HG03196 (cell line): Measurements from ENCODE around the gene PDX1.
A peak's percentile ranks its signal among the peaks of the same experiment; 100 is the strongest.
"Not testable (repeated sequence)": the region's sequence is repeated elsewhere in the genome, so short reads cannot be mapped to it uniquely, and the experiment has no call there.

Experiments
- ATAC-seq: cut with Tn5 transposase; IDR thresholded peaks from one replicate; pipeline ENCODE4 v1.9.1; 2021; ENCODE audit not compliant: unreplicated experiment

The PDX1 gene

GRCh38 chr13:27954406-27954851, 34.6 kb downstream of the PDX1 start:
- peak; percentile 24 for ATAC-seq

GRCh38 chr13:27955014-27955591, 35.3 kb downstream of the PDX1 start:
- ATAC-seq: no peak

DNA sequence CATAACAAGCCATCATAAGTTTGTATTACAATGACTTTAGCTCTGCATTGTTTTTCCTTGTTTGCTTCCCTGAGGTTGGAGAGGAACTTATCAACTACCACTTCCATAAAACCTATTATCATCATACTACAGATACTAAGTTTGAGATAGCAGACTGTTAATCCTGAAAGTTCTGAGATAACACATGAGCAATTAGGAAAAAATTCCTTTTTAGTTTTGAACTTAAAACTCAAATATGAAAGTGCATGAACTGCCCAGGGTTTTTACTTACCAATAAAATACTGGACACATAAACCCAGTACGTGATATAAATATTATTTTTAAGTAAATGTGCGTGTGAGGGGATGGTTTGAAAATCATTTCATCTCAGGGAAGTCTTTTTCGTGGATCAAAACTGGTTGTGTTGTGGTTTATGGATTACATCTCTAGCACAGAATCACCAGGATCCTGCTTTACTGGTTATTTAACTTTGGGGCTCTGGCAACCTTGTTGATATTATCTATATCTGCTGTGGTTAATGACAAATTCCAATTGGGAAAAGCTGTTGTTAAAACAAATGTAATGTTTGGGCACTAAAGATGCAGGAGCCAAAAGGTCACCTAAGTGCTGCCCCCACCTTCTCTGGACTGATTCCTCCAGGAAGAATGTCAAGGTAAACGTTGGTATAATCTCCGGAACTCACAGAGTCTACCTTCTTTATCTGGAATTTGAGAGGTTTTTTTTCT, 36.9 kb downstream of the PDX1 start:
- no peak for ATAC-seq

DNA sequence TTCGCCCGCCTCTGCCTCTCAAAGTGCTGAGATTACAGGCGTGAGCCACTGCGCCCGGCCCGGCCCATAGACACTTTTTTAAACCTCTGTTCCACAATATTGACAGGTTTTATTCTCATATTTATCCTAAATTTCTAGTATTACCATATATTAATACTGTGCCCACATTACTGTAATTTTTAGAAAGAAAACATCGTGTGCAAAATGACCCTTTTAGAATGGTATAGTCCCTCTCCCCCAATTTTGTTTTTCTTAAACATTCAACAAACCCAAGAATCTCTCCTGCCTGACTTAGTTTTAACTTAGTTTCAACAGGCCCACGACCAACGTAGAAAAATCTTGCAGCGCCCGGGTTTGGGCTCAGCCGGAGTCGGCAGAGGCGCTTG, 40.2 kb downstream of the PDX1 start:
- no peak for ATAC-seq

GRCh38 chr13:27960362-27961226, 40.8 kb downstream of the PDX1 start:
- ATAC-seq: no peak

DNA sequence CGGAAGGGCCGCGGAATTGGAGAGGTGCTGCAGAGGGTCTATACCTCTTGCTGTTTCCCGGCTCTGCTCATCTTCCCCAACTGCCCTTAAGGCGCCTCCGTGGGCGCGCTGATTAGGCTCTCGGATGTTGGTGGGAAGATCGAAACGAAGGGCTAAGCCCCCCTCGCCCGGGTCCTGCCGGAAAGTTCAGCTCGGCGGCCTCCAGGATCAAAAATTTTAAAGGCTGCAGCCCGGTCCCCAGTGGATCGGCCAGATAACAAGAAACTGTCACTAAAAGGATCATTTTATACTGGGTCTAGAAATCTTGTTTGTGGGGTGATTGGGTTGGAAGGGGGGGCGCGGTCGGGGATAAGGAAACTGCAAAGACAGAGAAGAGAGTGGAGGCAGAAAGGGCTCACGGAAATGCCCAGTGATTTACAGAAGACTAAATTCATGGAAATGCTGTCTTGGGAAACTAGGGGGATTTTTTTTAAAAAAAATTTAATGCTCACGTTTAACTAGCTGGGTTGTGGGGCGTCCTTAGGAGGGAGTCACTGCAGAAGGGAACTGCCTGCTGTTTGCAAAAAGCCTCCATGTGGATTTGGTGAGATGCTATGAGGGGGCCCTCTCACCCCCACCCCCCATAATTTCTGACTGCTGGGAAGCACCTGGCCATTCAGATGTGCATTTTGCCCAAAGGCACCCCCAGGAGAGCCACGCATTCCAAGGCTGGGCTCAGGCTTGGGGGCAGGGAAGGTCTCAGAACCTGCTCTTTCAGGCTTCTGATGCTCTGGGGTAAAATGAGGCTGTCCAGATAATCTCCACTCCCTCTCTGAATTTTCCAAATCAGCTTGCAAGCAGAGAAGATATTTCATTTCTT, 41.7 kb downstream of the PDX1 start:
- no peak for ATAC-seq

DNA sequence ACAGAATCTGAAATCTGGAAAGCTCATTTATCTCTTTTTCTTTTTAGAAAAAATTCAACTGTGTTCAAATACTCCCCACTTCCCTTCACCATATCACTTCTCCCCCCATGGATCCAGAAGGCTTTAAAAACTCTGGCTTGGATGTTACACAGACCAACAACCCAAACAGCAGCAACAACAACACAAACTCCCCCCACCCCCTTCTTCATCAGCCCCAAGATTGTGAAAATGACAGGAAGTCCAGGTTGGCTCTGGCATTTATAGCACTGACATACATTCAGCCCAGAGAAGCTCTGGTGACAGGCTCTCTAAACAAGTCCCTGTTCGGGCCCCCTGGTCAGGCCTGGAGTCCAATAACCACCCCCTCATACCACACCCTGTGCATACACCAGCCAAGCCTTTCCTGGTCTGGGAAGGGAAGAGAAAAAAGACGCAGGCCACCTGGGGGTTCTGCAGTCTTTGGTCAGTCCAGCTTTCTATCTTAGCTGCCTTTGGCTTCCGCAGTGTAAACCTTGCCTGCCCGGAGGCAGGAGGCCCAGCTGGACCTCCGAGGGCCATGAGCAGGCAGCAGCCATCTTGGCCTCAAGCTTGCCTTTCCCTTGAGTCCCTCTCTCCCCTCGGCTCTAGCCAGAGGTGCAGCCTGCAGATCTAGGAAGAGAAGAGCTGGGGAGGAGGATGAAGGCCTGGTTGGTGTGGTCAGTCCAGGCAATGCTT, 42.5 kb downstream of the PDX1 start:
- no peak for ATAC-seq

- no peak for ATAC-seq
These were observed 43.2 kb downstream of the PDX1 start for GRCh38 chr13:27962982-27963381.

DNA sequence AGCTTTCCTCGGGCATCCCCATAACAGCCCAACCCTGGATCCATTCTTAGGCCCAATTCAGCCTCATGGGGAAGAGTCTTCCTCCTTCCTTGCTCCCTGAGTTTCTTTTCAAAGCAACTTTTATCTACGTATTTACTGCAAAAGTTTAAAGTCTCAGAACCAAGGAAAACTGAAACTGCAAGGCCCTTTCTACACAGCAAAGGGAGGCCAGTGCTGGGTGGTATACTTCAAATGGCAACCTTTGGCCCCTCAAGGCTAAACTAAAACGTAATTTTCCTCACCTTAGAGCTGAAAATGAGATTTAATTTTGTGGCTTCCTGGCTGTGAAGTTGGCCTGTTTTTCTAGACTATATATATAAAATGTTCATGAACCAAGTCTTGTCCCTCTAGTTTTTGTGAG, 43.7 kb downstream of the PDX1 start:
- ATAC-seq: no peak

DNA sequence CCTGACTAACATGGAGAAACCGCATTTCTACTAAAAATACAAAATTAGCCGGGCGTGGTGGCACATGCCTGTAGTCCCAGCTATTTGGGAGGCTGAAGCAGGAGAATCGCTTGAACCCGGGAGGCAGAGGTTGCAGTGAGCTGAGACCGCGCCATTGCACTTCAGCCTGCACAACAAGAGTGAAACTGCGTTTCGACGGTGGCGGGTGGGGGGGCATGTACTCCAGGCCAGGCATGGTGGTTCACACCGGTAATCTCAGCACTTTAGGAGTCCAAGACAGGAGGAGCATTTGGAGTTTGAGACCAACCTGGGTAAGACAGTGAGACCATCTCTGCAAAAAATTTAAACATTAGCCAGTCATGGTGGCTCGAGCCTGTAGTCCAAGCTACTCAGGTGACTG, 44.4 kb downstream of the PDX1 start:
- ATAC-seq: not testable (repeated sequence)

DNA sequence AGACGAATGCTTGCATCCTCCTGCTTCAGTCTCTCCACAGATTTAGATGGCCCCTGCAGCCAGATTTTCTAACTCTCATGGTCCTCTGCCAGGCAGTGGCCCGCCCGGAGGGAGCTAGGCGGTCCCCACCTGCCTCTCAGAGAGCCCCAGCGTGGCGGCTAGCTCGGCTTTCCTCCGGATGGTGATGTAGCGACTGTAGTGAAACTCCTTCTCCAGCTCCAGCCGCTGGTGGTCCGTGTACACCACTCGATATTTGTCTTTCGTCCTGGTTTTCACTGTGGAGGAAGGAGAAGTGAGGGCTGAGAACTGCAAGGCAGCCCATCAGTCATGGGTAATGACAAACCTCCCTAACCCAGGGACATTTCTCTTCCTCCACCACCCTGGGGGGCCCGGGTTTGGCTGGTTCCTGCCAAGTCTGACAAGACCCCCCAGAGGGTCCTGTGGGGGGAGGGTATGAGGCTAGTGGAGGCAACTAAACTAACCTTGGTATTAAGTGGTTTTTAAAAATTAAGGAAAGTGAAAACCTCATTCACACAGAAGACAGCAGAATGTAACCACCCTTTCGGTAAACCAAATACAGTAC, 45.0 kb downstream of the PDX1 start:
- ATAC-seq: no peak

DNA sequence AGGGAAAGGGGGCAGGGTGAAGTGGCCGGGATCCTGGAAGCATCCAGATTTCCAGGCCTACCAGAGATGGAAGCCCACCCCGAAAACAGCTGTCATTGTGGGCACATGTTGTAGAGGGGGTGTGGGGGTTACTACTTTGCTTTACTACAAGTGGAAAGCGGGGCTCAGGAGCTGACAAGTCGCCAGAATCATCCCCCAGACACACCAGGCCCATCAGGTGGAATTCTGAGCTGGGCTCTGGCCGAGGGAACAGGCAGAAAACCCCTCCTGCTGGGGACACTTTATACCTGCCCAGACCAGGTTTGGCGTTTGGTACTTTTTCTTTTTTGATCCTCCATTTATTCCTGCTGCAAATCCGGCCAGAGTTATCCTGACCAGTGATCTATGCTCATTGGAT, 45.5 kb downstream of the PDX1 start:
- ATAC-seq: no peak

GRCh38 chr13:27965740-27966640, 46.2 kb downstream of the PDX1 start:
- no peak for ATAC-seq

GRCh38 chr13:27966641-27967202, 46.9 kb downstream of the PDX1 start:
- ATAC-seq: no peak

DNA sequence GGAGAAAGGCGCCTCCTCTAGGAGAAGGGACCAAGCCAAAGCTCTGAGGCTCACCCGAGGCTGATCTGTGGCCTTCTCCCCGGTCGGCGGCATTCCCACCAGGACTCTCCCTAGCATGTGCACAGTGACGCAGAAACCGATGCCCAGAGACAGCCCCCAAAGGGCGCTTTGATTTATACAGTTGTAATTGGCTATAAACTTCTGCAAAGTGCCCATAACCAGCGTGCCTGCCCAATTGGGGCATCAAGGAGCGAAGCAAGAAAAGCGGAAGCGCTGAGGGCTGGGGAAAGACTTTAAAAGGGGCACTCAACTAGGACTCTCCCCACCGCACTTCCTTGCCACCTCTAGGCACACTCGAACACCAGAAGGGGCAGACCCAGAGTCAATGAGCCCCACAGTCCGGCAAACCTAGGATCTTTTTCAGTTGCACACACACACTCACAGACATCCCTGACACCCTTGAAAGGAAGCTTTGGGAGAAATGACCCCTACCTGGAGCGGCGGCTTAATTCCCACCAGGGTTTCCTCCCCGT, 47.5 kb downstream of the PDX1 start:
- no peak for ATAC-seq

DNA sequence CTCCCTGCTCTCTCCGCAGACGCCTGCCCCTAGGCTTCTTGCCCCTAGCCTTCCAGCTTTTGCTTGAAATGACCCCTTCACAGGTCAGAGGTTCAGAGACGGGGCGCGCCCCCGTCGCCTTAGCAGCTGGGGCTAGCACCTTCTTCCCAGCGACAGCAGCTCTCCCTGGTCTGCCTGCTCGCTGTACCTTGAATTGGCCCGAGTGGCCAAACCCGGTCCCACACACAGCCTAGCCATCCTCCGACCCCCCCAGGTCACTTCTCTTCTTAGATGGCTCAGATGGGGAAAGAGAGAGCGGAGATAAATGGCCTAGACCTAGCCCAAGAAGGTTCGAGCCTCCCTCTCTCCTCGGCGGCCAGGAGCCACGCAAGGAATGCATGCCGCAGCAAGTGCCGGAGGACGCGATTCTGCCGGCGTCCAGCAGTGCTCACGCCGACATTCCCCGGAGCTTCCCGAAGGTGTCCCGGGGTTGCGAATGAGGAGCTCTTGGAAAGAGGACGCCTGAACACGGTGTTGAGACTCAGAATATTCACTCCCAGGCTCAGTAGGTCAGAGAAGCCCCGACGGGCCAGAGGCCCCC, 48.0 kb downstream of the PDX1 start:
- no peak for ATAC-seq

DNA sequence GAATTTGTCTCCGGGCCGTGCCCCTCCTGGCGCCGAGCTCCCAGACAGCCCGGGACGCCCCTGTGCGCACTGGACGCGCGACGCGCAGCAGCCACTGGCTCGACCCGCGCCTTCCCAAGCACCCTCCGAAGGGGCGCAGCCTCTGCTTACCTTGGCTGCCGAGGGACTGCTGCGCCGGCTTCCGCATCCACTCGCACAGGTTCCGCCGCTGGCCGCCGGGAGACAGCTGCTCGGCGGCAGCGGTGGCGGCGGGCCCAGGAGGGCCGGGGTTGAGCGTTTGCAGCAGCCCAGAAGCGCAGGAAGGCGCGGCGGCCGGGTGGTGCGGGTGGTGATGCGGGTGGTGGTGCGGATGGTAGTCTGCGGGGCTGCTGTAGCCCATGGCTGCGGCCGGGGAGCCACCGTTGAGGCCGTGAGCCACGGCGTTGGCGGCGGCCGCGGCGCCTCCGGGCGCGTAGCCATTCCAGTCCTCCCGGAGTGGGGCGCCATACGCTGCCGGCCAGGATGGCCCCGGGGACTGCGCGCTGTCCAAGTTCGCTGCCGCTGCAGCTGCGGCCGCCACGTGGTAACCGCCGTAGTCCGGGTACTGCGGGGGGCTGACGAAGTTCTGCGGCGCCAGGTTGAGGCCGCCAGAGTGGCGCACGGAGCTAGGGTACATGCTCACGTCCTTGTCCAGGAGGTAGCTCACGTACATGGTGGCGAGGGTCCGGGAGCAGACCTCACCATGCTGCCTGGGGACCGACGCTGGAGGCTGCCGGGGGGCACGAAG, 48.7 kb downstream of the PDX1 start:
- ATAC-seq: no peak
